ENCODE results near the gene AHR. TPM values are rescaled to one million over a fixed set of nuclear protein-coding genes. Genes with fewer than 3 reads are reported as not detected.

The AHR gene
- total and polyA plus RNA-seq, 2 experiments from 2014 or later = 10.6 to 69.8 TPM

GRCh38 chr7:17325364-17325763, 26.9 kb downstream of the AHR start:
- no peak for DNase-seq (ENCODE audit: low spot score)
- Histone ChIP-seq H3K4me3 (no peak overlapping the region), H3K4me2 (no peak overlapping the region), H3K4me1 (ENCODE audit: insufficient read depth) (peaks cover 5% of the 10 kb centered on the region), H3K9me3 (ENCODE audit: low read depth) (no peaks in the 10 kb centered on the region), H4K20me1 (ENCODE audit: insufficient read depth, poor library complexity, severe bottlenecking) (no peaks in the 10 kb centered on the region), H3K79me2 (peaks cover 68% of the 10 kb centered on the region), H3K9me2 (replicated peaks; ENCODE audit: insufficient read depth) (no peaks in the 10 kb centered on the region), H3K36me3 (replicated peaks; ENCODE audit: insufficient read depth, low read depth) (no peaks in the 10 kb centered on the region), H3K27me3 (no peaks in the 10 kb centered on the region), H2AFZ (no peak overlapping the region), H3K27ac (no peak overlapping the region)
- TF ChIP-seq CTCF (IDR thresholded peaks at IDR 0.05; ENCODE audit: poor library complexity) (no peak), EZH2phosphoT487 (IDR thresholded peaks at IDR 0.05; ENCODE audit: low read depth, severe bottlenecking, unreplicated experiment) (no peak), EZH2 (IDR thresholded peaks at IDR 0.05; ENCODE audit: borderline replicate concordance) (no peak)
- WGBS (ENCODE audit: low lambda C conversion rate, missing lambda C conversion rate) = 86% methylated on average over 2 of the region's 2 CpGs

GRCh38 chr7:17326378-17326777, 27.9 kb downstream of the AHR start:
- Histone ChIP-seq H3K9me2 (replicated peaks; ENCODE audit: insufficient read depth) (no peaks in the 10 kb centered on the region), H3K27me3 (no peaks in the 10 kb centered on the region), H3K9me3 (ENCODE audit: low read depth) (no peaks in the 10 kb centered on the region), H3K36me3 (replicated peaks; ENCODE audit: insufficient read depth, low read depth) (no peaks in the 10 kb centered on the region), H3K4me3 (no peak overlapping the region), H3K79me2 (peaks cover 60% of the 10 kb centered on the region), H3K4me2 (no peak overlapping the region), H2AFZ (no peak overlapping the region), H4K20me1 (ENCODE audit: insufficient read depth, poor library complexity, severe bottlenecking) (no peaks in the 10 kb centered on the region), H3K4me1 (ENCODE audit: insufficient read depth) (no peaks in the 10 kb centered on the region), H3K27ac (no peak overlapping the region)
- TF ChIP-seq EZH2 (IDR thresholded peaks at IDR 0.05; ENCODE audit: borderline replicate concordance) = no peak
- TF ChIP-seq CTCF (IDR thresholded peaks at IDR 0.05; ENCODE audit: poor library complexity) = no peak
- TF ChIP-seq EZH2phosphoT487 (IDR thresholded peaks at IDR 0.05; ENCODE audit: low read depth, severe bottlenecking, unreplicated experiment) = no peak
- WGBS (ENCODE audit: low lambda C conversion rate, missing lambda C conversion rate) = 84% methylated on average over 2 of the region's 2 CpGs
- DNase-seq (ENCODE audit: low spot score) = no peak

GRCh38 chr7:17328641-17329040, 30.2 kb downstream of the AHR start:
- no peaks in the 10 kb centered on the region for H3K4me1 ChIP-seq (ENCODE audit: insufficient read depth)
- no peak overlapping the region for H3K4me2 ChIP-seq
- H3K4me3 ChIP-seq = no peak overlapping the region
- no peak overlapping the region for H3K27ac ChIP-seq
- peaks cover 45% of the 10 kb centered on the region for H3K79me2 ChIP-seq
- no peak for TF ChIP-seq EZH2 (IDR thresholded peaks at IDR 0.05; ENCODE audit: borderline replicate concordance)
- TF ChIP-seq EZH2phosphoT487 (IDR thresholded peaks at IDR 0.05; ENCODE audit: low read depth, severe bottlenecking, unreplicated experiment) = no peak
- no peak for TF ChIP-seq CTCF (IDR thresholded peaks at IDR 0.05; ENCODE audit: poor library complexity)
- no peaks in the 10 kb centered on the region for H4K20me1 ChIP-seq (ENCODE audit: insufficient read depth, poor library complexity, severe bottlenecking)
- H3K9me3 ChIP-seq (ENCODE audit: low read depth) = no peaks in the 10 kb centered on the region
- H3K27me3 ChIP-seq = no peaks in the 10 kb centered on the region
- H3K36me3 ChIP-seq (replicated peaks; ENCODE audit: insufficient read depth, low read depth) = no peaks in the 10 kb centered on the region
- DNase-seq (ENCODE audit: low spot score) = no peak
- H3K9me2 ChIP-seq (replicated peaks; ENCODE audit: insufficient read depth) = no peaks in the 10 kb centered on the region
- no peak overlapping the region for H2AFZ ChIP-seq

- no peak for TF ChIP-seq CTCF (IDR thresholded peaks at IDR 0.05; ENCODE audit: poor library complexity)
- no peak for TF ChIP-seq EZH2phosphoT487 (IDR thresholded peaks at IDR 0.05; ENCODE audit: low read depth, severe bottlenecking, unreplicated experiment)
- no peak for TF ChIP-seq EZH2 (IDR thresholded peaks at IDR 0.05; ENCODE audit: borderline replicate concordance)
- H4K20me1 ChIP-seq (ENCODE audit: insufficient read depth, poor library complexity, severe bottlenecking) = no peaks in the 10 kb centered on the region
- H3K9me2 ChIP-seq (replicated peaks; ENCODE audit: insufficient read depth) = no peaks in the 10 kb centered on the region
- no peaks in the 10 kb centered on the region for H3K4me1 ChIP-seq (ENCODE audit: insufficient read depth)
- H3K4me2 ChIP-seq = no peak overlapping the region
- no peaks in the 10 kb centered on the region for H3K27me3 ChIP-seq
- no peak overlapping the region for H3K27ac ChIP-seq
- H3K9me3 ChIP-seq (ENCODE audit: low read depth) = no peaks in the 10 kb centered on the region
- no peak for DNase-seq (ENCODE audit: low spot score)
- no peaks in the 10 kb centered on the region for H3K36me3 ChIP-seq (replicated peaks; ENCODE audit: insufficient read depth, low read depth)
- peaks cover 47% of the 10 kb centered on the region for H3K79me2 ChIP-seq
- no peak overlapping the region for H2AFZ ChIP-seq
- H3K4me3 ChIP-seq = no peak overlapping the region
Measured at GRCh38 chr7:17329440-17329839, 31.0 kb downstream of the AHR start.
